ENCODE data around the gene CNTN5. TPM values are rescaled to one million over a fixed set of nuclear protein-coding genes. Genes with fewer than 3 reads are reported as not detected.

The CNTN5 gene
- total RNA-seq, 1 donor from 2014 or later = 0.24 TPM

- Histone ChIP-seq H3K4me1 (no peaks in the 10 kb centered on the region), H3K9me3 (no peaks in the 10 kb centered on the region), H3K27me3 (ENCODE audit: low read depth) (no peaks in the 10 kb centered on the region), H3K27ac (no peak overlapping the region), H3K36me3 (no peaks in the 10 kb centered on the region), H3K4me3 (no peak overlapping the region)
- no peak for TF ChIP-seq CTCF (IDR thresholded peaks at IDR 0.05)
- intact Hi-C loops (cut with DNase I) = no loop called here
- no peak for ATAC-seq
- no peak for DNase-seq
Measured at GRCh38 chr11:99960536-99960935, 939.8 kb downstream of the CNTN5 start.

GRCh38 chr11:99968336-99968735, 947.6 kb downstream of the CNTN5 start:
- no peak overlapping the region for H3K27ac ChIP-seq
- DNase-seq (no peak), ATAC-seq (no peak)
- H3K36me3 ChIP-seq = no peaks in the 10 kb centered on the region
- intact Hi-C loops (cut with DNase I) = no loop called here
- H3K4me3 ChIP-seq = no peak overlapping the region
- no peak for TF ChIP-seq CTCF (IDR thresholded peaks at IDR 0.05)
- H3K4me1 ChIP-seq = no peaks in the 10 kb centered on the region
- H3K27me3 ChIP-seq (ENCODE audit: low read depth) = no peaks in the 10 kb centered on the region
- H3K9me3 ChIP-seq = no peaks in the 10 kb centered on the region

- ATAC-seq (no peak), DNase-seq (no peak)
- no peaks in the 10 kb centered on the region for H3K27me3 ChIP-seq (ENCODE audit: low read depth)
- H3K4me1 ChIP-seq = no peaks in the 10 kb centered on the region
- TF ChIP-seq CTCF (IDR thresholded peaks at IDR 0.05) = no peak
- H3K9me3 ChIP-seq = no peaks in the 10 kb centered on the region
- intact Hi-C loops (cut with DNase I) = no loop called here
- H3K36me3 ChIP-seq = no peaks in the 10 kb centered on the region
- H3K4me3 ChIP-seq = no peak overlapping the region
- H3K27ac ChIP-seq = no peak overlapping the region
Measured at GRCh38 chr11:99973993-99974392, 953.2 kb downstream of the CNTN5 start.

- no peaks in the 10 kb centered on the region for H3K4me1 ChIP-seq
- DNase-seq = no peak
- no peak overlapping the region for H3K4me3 ChIP-seq
- no peak for TF ChIP-seq CTCF (IDR thresholded peaks at IDR 0.05)
- no peaks in the 10 kb centered on the region for H3K36me3 ChIP-seq
- H3K27me3 ChIP-seq (ENCODE audit: low read depth) = no peaks in the 10 kb centered on the region
- H3K27ac ChIP-seq = no peak overlapping the region
- no peaks in the 10 kb centered on the region for H3K9me3 ChIP-seq
- no peak for ATAC-seq
- intact Hi-C loops (cut with DNase I) = no loop called here
Measured at GRCh38 chr11:99979042-99979441, 958.3 kb downstream of the CNTN5 start.

GRCh38 chr11:99987821-99988470, 967.2 kb downstream of the CNTN5 start:
- Histone ChIP-seq H3K27ac (no peak overlapping the region), H3K4me1 (no peaks in the 10 kb centered on the region), H3K9me3 (no peaks in the 10 kb centered on the region), H3K27me3 (ENCODE audit: low read depth) (no peaks in the 10 kb centered on the region), H3K36me3 (no peaks in the 10 kb centered on the region), H3K4me3 (no peak overlapping the region)
- intact Hi-C loops (cut with DNase I) = no loop called here
- ATAC-seq (no peak), DNase-seq (no peak)
- no peak for TF ChIP-seq CTCF (IDR thresholded peaks at IDR 0.05)

All from lower lobe of right lung (tissue), 2 donors.